ENCODE results near the gene ARPC1B.

DNA sequence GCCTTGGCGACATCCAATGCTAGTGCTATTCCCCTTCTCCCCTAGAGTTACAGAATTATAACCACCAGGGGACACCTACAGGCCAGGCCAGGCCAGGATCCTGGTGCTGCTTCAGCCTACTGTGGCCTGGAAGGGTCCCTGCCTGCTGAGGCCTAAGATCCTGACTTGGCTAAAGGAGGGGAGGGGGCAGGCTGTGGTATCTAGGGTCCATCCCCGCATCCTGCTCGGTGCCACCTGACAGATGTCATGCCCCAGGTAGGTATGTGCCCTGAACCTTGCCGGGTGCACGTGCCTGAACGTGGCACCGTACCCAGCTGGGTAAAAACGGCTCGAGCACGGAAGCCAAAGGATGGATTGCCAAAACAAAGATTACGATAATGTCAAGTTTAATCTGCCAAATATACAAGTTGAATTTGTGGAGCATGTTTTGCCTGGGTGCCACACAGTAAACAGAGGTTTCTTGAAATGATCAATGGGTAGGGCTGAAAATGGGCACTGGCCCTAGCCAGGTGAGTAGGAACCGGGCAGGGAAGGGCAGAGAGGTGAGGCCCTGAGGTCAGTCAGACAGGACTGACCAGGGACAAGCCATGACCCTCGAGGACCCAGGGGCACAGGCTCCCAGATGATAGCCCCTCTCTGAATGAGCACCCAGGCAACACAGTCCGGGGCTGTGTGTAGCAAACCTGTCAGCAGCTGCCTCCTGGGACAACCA, 21.2 kb downstream of the ARPC1B start:
- TF ChIP-seq, protein P1, sequence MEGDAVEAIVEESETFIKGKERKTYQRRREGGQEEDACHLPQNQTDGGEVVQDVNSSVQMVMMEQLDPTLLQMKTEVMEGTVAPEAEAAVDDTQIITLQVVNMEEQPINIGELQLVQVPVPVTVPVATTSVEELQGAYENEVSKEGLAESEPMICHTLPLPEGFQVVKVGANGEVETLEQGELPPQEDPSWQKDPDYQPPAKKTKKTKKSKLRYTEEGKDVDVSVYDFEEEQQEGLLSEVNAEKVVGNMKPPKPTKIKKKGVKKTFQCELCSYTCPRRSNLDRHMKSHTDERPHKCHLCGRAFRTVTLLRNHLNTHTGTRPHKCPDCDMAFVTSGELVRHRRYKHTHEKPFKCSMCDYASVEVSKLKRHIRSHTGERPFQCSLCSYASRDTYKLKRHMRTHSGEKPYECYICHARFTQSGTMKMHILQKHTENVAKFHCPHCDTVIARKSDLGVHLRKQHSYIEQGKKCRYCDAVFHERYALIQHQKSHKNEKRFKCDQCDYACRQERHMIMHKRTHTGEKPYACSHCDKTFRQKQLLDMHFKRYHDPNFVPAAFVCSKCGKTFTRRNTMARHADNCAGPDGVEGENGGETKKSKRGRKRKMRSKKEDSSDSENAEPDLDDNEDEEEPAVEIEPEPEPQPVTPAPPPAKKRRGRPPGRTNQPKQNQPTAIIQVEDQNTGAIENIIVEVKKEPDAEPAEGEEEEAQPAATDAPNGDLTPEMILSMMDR (IDR thresholded peaks at IDR 0.05; ENCODE audit: low read depth, low read length) = no peak
- no peak for TF ChIP-seq POLR2A (IDR thresholded peaks at IDR 0.05; ENCODE audit: extremely low read depth, insufficient read length)
- TF ChIP-seq, protein P2, sequence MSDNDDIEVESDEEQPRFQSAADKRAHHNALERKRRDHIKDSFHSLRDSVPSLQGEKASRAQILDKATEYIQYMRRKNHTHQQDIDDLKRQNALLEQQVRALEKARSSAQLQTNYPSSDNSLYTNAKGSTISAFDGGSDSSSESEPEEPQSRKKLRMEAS (IDR thresholded peaks at IDR 0.05; ENCODE audit: low read depth, low read length) = no peak

All from NB4 (cell line).